Activated CD8-positive, alpha-beta memory T cell treated with anti-CD3 and anti-CD28 coated beads for 36 hours (primary cell): Measurements from ENCODE around the gene SETD5. TPM values are rescaled to one million over a fixed set of nuclear protein-coding genes. Genes with fewer than 3 reads are reported as not detected.

Experiments used
- CTCF ChIA-PET: fragments of 350-600 bp; sonication (Branson Sonifier 250); formaldehyde crosslinking; loops from one replicate; lab custom pipeline; 2021; ENCODE audit warnings: antibody characterized with exemption; lab: Charles Lee
- POLR2A ChIA-PET: fragments of 350-600 bp; sonication (Branson Sonifier 250); formaldehyde crosslinking; loops from one replicate; lab custom pipeline; 2021; ENCODE audit warnings: antibody characterized with exemption; lab: Charles Lee
- total RNA-seq, 2 experiments: library from RNA; stranded (reverse); gene quantifications; one replicate each; pipeline ENCODE4 v1.2.3, GENCODE V29; 2021

Gene SETD5
- total RNA-seq, 2 experiments from 2014 or later = 98.0 to 101 TPM

- CTCF ChIA-PET = interaction anchor here (1.4 kb wide), 1 partner anchor 14 kb away, joined by 3 read pairs; no protein-coding TSS in a partner anchor
- POLR2A ChIA-PET = interaction anchor here (0.6 to 2.8 kb wide), 2 partner anchors 8 to 23 kb away, joined by 3 to 13 read pairs; partner anchors contain the start of gene THUMPD3
Measured at GRCh38 chr3:9385187-9386077, 12.0 kb upstream of the SETD5 start.

GRCh38 chr3:9386078-9386459, 11.3 kb upstream of the SETD5 start:
- CTCF ChIA-PET = no interaction called here
- POLR2A ChIA-PET = no interaction called here

GRCh38 chr3:9386501-9387321, 10.7 kb upstream of the SETD5 start:
- POLR2A ChIA-PET = no interaction called here
- CTCF ChIA-PET = no interaction called here

- POLR2A ChIA-PET = no interaction called here
- CTCF ChIA-PET = no interaction called here
Measured at GRCh38 chr3:9387322-9387655, 10.1 kb upstream of the SETD5 start.

GRCh38 chr3:9388142-9388541, 9.3 kb upstream of the SETD5 start:
- POLR2A ChIA-PET = interaction anchor here (0.6 kb wide), 1 partner anchor 38 kb away, joined by 3 read pairs; no protein-coding TSS in a partner anchor
- CTCF ChIA-PET = interaction anchor here (1.0 to 1.2 kb wide), 3 partner anchors 8 to 35 kb away, joined by 3 read pairs; no protein-coding TSS in a partner anchor

- ChIA-PET POLR2A (interaction anchor here (1.0 kb wide), 1 partner anchor 14 kb away, joined by 6 read pairs; no protein-coding TSS in a partner anchor), CTCF (interaction anchor here (1.0 to 1.2 kb wide), 3 partner anchors 8 to 35 kb away, joined by 3 read pairs; no protein-coding TSS in a partner anchor)
Measured at GRCh38 chr3:9388562-9389272, 8.7 kb upstream of the SETD5 start.

- POLR2A ChIA-PET = no interaction called here
- CTCF ChIA-PET = interaction anchor here (0.7 kb wide), 1 partner anchor 26 kb away, joined by 3 read pairs; no protein-coding TSS in a partner anchor
Measured at GRCh38 chr3:9390265-9390888, 7.0 kb upstream of the SETD5 start.

- ChIA-PET POLR2A (no interaction called here), CTCF (no interaction called here)
Measured at GRCh38 chr3:9392041-9392440, 5.4 kb upstream of the SETD5 start.

- CTCF ChIA-PET = interaction anchor here (1.1 kb wide), 1 partner anchor 33 kb away, joined by 3 read pairs; the partner anchor contains the start of gene THUMPD3
- POLR2A ChIA-PET = interaction anchor here (0.8 to 5.5 kb wide), 3 partner anchors 12 to 33 kb away, joined by 3 to 57 read pairs (median 3); partner anchors contain the start of gene THUMPD3
Measured at GRCh38 chr3:9395570-9396300, 1.7 kb upstream of the SETD5 start.

GRCh38 chr3:9396301-9396631, 1.1 kb upstream of the SETD5 start:
- POLR2A ChIA-PET = interaction anchor here (0.6 to 5.5 kb wide), 7 partner anchors 12 to 449 kb away, joined by 3 to 57 read pairs (median 3); partner anchors contain the start of genes ARPC4, MTMR14, TADA3 and THUMPD3
- CTCF ChIA-PET = interaction anchor here (0.6 to 1.1 kb wide), 4 partner anchors 8 to 45 kb away, joined by 3 to 4 read pairs (median 3); partner anchors contain the start of gene THUMPD3

GRCh38 chr3:9396632-9397331, 633 bp upstream of the SETD5 start:
- ChIA-PET POLR2A (interaction anchor here (0.6 to 5.5 kb wide), 7 partner anchors 10 to 448 kb away, joined by 3 to 57 read pairs (median 4); partner anchors contain the start of genes ARPC4, MTMR14, TADA3 and THUMPD3), CTCF (interaction anchor here (0.6 to 1.1 kb wide), 4 partner anchors 9 to 45 kb away, joined by 3 to 4 read pairs (median 3); partner anchors contain the start of gene THUMPD3)

- ChIA-PET CTCF (no interaction called here), POLR2A (interaction anchor here (0.6 to 5.5 kb wide), 5 partner anchors 15 to 296 kb away, joined by 3 to 57 read pairs (median 5); partner anchors contain the start of gene THUMPD3)
Measured at GRCh38 chr3:9397906-9398699, 688 bp downstream of the SETD5 start.

GRCh38 chr3:9398700-9399336, 1.4 kb downstream of the SETD5 start:
- CTCF ChIA-PET = interaction anchor here (0.6 to 1.4 kb wide), 3 partner anchors 14 to 45 kb away, joined by 3 to 4 read pairs (median 3); no protein-coding TSS in a partner anchor
- POLR2A ChIA-PET = interaction anchor here (0.5 to 5.5 kb wide), 3 partner anchors 21 to 56 kb away, joined by 3 to 57 read pairs (median 6); partner anchors contain the start of gene THUMPD3

- POLR2A ChIA-PET = interaction anchor here (0.9 to 5.5 kb wide), 2 partner anchors 21 to 37 kb away, joined by 3 to 57 read pairs; partner anchors contain the start of gene THUMPD3
Measured at GRCh38 chr3:9399337-9399703, 1.9 kb downstream of the SETD5 start.

GRCh38 chr3:9399746-9400145, 2.3 kb downstream of the SETD5 start:
- ChIA-PET POLR2A (interaction anchor here (0.7 to 5.5 kb wide), 2 partner anchors 22 to 37 kb away, joined by 3 to 57 read pairs; partner anchors contain the start of gene THUMPD3), CTCF (interaction anchor here (0.6 to 1.4 kb wide), 2 partner anchors 15 to 44 kb away, joined by 3 read pairs; no protein-coding TSS in a partner anchor)

More at GRCh38 chr3:9399337-9399703, 1.9 kb downstream of the SETD5 start:
- CTCF ChIA-PET = interaction anchor here (0.6 to 1.4 kb wide), 3 partner anchors 15 to 45 kb away, joined by 3 to 4 read pairs (median 3); no protein-coding TSS in a partner anchor
